ENCODE data around the gene TXNRD2. TPM values are rescaled to one million over a fixed set of nuclear protein-coding genes. Genes with fewer than 3 reads are reported as not detected.

The TXNRD2 gene
- total RNA-seq, 1 donor from 2014 or later = 11.7 TPM

- ATAC-seq = no peak
These were observed 25.5 kb upstream of the TXNRD2 start for GRCh38 chr22:19966908-19967750.

DNA sequence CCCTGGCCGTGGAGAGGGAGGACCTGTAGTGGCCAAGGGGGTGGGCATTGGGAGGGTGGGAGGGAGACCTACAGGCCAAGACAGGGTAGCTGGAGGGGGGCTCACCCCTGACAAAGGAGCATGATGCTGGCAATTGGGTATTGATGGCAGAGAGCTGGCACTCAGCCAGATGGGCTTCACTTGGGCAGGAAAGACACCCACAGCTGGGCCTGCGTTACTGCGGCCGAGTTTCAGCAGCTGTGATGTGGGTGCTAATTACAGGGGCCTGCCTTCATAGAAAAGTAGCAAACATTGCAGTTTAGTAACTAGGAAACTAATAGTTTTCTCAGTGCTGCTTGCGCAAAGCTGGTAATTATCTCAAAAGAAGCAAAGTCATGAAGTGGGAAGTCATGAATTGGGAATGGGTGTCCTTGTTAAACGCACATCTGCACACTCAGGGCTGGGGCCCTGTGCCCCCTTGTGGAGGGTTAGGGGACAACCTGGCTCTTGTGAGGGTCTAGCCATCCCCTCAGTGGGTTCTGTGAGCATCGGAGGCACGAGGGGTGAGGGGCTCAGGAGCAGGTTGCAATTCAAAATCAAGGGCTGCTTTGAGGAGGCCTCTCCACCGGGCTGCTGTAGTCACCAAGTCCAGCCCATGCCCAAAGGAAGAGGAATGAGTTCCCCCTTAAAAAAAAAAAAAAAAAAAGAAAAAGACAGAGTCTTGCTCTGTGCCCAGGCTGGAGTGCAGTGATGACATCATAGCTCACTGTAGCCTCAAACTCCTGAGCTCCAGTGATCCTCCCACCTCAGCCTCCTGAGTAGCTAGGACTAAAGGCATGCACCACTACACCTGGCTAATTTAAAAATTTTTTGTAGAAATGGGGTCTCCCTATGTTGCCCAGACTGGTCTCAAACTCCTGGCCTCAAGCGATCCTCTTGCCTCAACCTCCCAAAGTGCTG is 24.4 kb upstream of the TXNRD2 start:
- no peak for ATAC-seq

DNA sequence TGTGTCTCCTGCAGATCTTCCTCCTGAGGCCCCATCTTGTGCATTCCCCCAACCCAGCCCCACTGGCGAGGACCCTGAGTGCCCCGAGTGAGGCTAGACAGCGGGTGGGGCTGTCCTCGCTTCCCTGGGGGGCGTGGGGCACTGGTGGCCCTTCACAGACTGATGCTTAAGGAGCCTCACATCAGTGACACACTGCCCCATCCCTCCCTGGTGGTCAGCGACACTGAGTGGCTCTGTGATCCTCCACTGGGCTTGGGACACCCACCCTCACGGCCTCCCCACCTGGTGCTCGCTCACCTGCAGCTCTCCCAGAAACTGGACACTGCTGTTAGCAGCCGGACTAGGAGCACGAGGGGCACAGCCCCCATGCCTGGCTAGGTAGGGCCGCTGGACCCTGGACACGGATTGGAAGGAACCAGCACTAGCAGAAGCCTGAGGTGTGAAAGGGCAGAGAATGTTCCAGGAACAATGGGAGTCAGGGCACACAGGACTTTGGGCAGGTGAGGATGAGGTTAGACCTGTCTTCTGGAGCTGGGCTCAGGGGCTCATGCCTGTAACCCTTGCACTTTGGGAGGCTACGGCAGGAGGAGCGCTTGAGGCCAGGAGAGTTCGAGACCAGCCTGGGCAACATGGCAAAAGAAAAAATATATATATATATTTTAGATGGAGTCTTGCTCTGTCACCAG is 23.2 kb upstream of the TXNRD2 start:
- no peak for ATAC-seq

GRCh38 chr22:19963863-19964642 is 22.4 kb upstream of the TXNRD2 start:
- ATAC-seq = no peak

- ATAC-seq = peak; percentile 88
These were observed 21.5 kb upstream of the TXNRD2 start for GRCh38 chr22:19962909-19963806.

GRCh38 chr22:19962246-19962908 is 20.8 kb upstream of the TXNRD2 start:
- peak; percentile 79 for ATAC-seq

DNA sequence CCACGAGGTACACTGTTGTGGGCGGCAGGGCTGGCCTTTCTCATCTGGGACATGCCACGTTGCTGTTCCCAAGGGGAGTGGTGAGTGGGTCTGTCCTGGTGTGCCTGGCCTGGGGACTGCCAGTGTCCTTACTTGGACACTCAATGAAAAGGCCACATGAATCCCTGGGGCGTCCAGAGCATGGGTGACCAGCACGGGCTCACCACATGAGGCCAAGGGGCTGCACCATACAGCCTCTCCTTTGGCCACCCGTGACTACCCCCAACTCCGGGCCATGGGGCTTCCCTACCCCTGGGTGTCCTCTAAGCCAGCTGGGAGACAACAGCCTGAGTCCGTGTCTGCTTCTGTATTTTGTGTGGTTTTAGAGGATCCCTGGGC is 20.2 kb upstream of the TXNRD2 start:
- no peak for ATAC-seq

GRCh38 chr22:19961201-19961580 is 19.6 kb upstream of the TXNRD2 start:
- no peak for ATAC-seq

GRCh38 chr22:19960491-19961200 is 19.0 kb upstream of the TXNRD2 start:
- no peak for ATAC-seq

DNA sequence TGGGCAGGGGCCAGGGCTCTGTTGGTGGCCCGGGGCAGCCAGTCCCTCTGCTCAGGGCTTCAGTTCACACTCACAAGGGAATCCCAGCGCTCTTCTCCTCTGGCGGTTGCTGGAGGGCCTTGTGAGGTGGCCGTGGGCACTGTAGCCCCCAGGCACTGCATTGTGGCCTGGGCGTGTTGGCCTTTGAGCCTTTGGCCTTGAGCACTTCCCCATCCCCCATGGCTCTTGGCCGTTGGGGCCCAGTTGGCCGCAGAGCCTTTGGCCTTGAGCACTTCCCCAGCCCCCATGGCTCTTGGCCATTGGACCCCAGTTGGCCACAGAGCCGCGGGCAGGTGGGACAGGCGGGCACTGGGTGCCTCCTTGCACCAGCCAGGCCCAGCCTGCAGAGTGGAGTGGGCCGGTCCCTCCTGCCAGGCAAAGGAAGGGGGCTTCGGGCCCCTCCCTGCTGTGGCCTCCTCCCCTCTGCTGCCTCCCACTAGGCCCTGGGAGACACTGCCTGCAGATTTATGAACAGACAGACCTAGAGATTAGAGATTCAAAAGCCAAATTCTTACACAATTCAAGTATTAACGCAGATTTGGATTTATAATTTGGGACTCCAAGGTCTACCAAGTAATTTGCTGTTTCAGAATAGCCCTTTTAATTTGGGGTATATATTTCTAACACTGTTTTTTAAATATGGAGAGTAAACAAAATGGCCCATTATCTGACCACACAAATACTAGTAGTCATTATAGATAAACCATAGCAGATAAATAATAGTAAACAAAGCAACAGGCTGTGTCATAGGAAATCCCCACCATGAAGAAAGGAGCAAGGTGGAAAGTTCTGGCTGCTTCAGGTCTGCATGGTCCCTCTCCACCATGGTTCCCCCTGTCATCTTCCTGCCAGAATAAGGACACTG is 18.2 kb upstream of the TXNRD2 start:
- ATAC-seq = no peak

- ATAC-seq = no peak
These were observed 17.5 kb upstream of the TXNRD2 start for GRCh38 chr22:19959043-19959586.

DNA sequence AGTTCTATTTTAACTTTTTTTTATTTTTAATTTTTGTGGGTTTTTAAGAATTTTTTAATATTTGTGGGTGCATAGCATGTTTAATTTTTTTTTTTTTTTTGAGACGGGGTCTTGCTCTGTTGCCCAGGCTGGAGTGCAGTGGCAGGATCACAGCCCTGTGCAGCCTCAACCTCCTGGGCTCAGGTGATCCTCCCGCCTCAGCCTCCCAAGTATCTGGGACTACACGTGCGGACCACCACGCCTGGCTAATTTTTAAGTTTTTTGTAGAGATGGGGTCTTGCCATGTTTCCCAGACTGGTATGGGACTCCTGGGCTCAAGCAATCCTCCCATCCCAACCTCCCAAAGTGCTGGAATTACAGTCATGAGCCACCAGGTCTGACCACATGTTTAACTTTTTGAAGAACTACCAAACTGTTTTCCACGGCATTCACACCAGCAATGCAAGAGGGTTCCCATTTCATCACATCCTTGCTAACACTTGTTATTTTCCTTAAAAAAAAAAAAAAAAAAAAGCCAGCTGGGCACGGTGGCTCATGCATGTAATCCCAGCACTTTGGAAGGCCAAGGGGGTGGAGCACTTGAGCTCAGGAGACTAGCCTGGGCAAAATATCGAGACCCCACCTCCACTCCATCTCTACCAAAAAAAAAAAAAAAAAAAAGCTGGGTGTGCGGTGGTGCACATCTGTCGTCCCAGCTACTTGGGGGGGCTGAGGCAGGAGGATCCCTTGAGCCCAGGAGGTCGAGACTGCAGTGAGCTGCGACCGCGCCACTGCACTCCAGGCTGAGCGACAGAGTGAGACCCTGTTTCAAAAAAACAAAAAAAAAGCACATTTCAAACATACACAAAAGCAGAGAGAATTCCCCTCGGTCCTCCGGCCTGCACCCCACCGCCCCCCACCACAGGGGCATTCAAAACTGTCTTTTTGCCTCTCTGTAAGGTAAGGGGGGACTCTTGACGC is 16.7 kb upstream of the TXNRD2 start:
- ATAC-seq = no peak

DNA sequence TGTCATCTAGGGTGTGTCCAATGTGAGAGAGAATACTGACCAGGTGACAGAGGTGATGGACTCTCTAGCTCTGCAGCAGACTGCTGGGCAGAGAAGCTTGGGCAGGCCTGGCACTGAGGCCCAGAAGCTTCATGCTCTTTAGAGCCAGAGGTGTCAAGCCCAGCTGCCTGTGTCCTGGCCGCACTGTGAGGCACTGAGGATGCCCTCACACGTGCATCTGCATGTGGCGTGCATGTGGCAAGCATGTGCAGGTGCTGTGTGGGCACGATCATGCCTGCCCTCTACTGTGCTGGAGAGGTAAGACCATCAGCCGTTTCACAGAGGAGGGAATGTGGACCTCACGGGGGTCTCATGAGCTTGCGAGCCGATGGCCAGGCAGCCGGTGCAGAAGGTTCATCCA is 15.8 kb upstream of the TXNRD2 start:
- ATAC-seq = no peak

DNA sequence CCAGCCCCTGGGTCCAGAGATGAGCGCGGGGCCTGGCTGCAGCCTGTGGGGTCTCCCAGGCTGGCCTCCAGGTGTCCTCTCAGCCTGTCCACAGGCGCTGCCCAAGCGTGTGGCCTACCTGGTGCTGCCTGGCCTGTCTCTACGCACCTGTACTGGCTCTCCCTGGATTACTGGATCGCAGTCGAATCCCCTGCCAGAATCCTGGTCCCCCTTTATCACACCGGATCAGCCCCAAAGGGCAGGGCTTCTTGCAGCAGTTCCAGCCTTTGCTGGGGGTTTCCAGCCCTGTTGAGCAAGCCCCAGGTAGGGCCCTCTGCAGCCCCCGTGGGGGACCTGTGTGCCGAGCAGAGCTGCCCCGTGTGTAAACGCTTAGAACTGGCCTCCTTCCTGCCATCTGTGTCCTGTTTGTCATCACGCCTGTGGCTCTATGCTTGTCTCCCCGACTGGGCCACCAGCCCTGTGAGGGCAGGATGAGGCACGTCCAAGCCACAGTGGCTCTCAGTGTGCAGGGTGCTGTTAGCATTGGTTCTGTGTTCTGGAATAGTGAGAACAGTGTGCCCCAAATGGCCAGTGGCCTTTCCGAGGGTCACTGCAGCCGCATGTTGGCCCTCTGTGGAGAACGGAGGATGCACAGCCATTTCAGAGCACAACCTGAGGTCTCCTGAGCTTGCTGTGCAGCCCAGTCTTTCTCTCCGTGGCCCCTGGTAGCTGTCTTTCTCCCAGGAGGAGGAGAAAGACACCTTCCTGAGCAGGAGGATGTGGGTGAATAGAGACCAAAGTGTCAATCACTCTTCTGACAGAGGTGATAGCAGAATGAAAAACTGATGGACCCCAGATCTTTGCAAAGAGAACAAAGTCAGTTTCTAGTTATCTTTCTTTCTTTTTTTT is 13.9 kb upstream of the TXNRD2 start:
- ATAC-seq = peak; percentile 38

- no peak for ATAC-seq
These were observed 9.7 kb upstream of the TXNRD2 start for GRCh38 chr22:19951346-19951745.

All from esophagus mucosa (tissue), 1 donor.